SU-DHL-6 (cell line): Measurements from ENCODE around the gene DGKG.

Source experiments
- CTCF ChIP-seq: fragments of 200-600 bp; sonication (generic); IDR thresholded peaks from one replicate; pipeline ENCODE4 v1.5.1; 2017; ENCODE audit warnings: antibody characterized with exemption, mild to moderate bottlenecking, low read length, moderate library complexity; ENCODE audit not compliant: insufficient read depth, poor library complexity, severe bottlenecking
- EZH2phosphoT487 ChIP-seq: fragments of 200-600 bp; sonication (generic), shearing (Covaris generic); conservative IDR thresholded peaks from 2 replicates; pipeline ENCODE4 v1.6.1; 2018; ENCODE audit warnings: mild to moderate bottlenecking, antibody characterized with exemption, low read length, moderate library complexity, mixed read lengths

DNA sequence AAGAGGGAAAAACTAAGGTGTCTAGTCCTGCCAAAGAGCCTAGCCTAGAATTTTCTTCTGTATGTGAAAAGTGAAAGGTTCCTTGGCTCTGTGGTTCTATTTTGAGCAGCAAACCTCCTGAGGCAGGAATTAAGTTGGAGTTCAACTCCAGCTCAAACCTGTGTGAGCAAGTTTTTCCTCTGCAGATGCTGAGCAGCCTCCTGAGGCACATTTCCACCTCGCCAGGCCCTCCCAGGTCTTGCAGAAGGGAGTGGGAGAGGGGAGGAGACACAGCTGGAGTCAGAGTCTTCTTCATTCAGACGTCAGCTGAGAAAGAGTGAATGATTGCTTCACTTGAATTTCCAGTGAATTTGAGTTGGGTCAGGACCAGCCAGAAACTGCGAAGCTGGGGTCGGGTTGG is 183.6 kb downstream of the DGKG start:
- TF ChIP-seq CTCF: no peak
- no peak for TF ChIP-seq EZH2phosphoT487
